SU-DHL-6 (cell line): ENCODE results near the gene ABCG1.

ENCODE experiments used
- EZH2phosphoT487 ChIP-seq: fragments of 200-600 bp; sonication (generic), shearing (Covaris generic); conservative IDR thresholded peaks from 2 replicates; pipeline ENCODE4 v1.6.1; 2018; ENCODE audit warnings: mild to moderate bottlenecking, antibody characterized with exemption, low read length, moderate library complexity, mixed read lengths
- TF ChIP-seq, protein P1 (sequence below): fragments of 200-600 bp; sonication (generic); IDR thresholded peaks from one replicate; pipeline ENCODE4 v1.5.1; 2017; ENCODE audit warnings: antibody characterized with exemption, mild to moderate bottlenecking, low read length, moderate library complexity; ENCODE audit not compliant: insufficient read depth, poor library complexity, severe bottlenecking

DNA sequence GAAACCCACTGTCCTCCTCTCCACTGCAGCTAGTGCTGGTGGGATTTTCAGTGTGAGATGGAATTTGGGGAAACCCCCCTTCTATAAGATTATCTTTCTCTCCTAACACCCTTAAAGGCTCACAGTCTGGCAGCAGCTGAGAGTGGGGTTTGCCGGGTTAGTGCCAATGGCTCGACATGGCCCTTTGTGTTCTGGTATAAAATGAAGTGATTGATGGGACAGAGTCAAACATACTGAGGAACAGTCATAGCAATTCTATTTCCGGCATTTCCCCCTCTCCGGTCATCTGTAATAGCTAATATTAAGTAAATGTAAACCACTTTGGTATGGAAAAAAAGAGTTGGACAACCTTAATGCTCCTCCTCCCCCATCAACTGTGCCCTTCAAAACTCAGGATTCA is 58.7 kb downstream of the ABCG1 start:
- TF ChIP-seq, protein P1, sequence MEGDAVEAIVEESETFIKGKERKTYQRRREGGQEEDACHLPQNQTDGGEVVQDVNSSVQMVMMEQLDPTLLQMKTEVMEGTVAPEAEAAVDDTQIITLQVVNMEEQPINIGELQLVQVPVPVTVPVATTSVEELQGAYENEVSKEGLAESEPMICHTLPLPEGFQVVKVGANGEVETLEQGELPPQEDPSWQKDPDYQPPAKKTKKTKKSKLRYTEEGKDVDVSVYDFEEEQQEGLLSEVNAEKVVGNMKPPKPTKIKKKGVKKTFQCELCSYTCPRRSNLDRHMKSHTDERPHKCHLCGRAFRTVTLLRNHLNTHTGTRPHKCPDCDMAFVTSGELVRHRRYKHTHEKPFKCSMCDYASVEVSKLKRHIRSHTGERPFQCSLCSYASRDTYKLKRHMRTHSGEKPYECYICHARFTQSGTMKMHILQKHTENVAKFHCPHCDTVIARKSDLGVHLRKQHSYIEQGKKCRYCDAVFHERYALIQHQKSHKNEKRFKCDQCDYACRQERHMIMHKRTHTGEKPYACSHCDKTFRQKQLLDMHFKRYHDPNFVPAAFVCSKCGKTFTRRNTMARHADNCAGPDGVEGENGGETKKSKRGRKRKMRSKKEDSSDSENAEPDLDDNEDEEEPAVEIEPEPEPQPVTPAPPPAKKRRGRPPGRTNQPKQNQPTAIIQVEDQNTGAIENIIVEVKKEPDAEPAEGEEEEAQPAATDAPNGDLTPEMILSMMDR = no peak
- TF ChIP-seq EZH2phosphoT487 = no peak
